GM23338 (cell line): ENCODE results near the gene CMSS1. TPM values are rescaled to one million over a fixed set of nuclear protein-coding genes. Genes with fewer than 3 reads are reported as not detected.

Experiments
- ATAC-seq: fragments of 200-7000 bp; cut with Tn5 transposase; 3 replicates; pipeline ENCODE4 v1.9.1; 2020
- DNase-seq: peaks from one replicate; pipeline ENCODE4 v3.0.0-alpha.2; 2015; ENCODE audit warnings: low spot score
- H2AFZ ChIP-seq: fragments of 200-600 bp; sonication (generic); 2 replicates; pipeline ENCODE4 v1.8.0; 2016; ENCODE audit warnings: antibody characterized with exemption, mild to moderate bottlenecking, moderate library complexity
- H3F3A ChIP-seq: fragments of 200-600 bp; sonication (generic); replicated peaks from 2 replicates; pipeline ENCODE4 v1.8.0; 2017; ENCODE audit warnings: antibody characterized with exemption, mixed run types, low read depth
- H3K27ac ChIP-seq: fragments of 200-600 bp; sonication (generic); 2 replicates; pipeline ENCODE4 v1.6.1; 2016; ENCODE audit warnings: low read depth
- H3K27me3 ChIP-seq: fragments of 200-600 bp; sonication (generic); 2 replicates; pipeline ENCODE4 v1.8.0; 2016; ENCODE audit warnings: mild to moderate bottlenecking, mixed run types, moderate library complexity; ENCODE audit not compliant: insufficient read depth
- H3K36me3 ChIP-seq: fragments of 200-600 bp; sonication (generic); 2 replicates; pipeline ENCODE4 v1.8.0; 2016; ENCODE audit warnings: mild to moderate bottlenecking; ENCODE audit not compliant: insufficient read depth
- H3K4me1 ChIP-seq: fragments of 200-600 bp; sonication (generic); 2 replicates; pipeline ENCODE4 v1.8.0; 2016; ENCODE audit warnings: mild to moderate bottlenecking, moderate library complexity; ENCODE audit not compliant: insufficient read depth
- H3K4me2 ChIP-seq: fragments of 200-600 bp; sonication (generic); 2 replicates; pipeline ENCODE4 v1.7.1; 2017; ENCODE audit warnings: mixed run types
- H3K4me3 ChIP-seq: fragments of 200-600 bp; sonication (generic); 2 replicates; pipeline ENCODE4 v1.6.1; 2016; ENCODE audit warnings: mixed run types
- H3K79me2 ChIP-seq: fragments of 200-600 bp; sonication (generic); replicated peaks from 2 replicates; pipeline ENCODE4 v1.8.0; 2017; ENCODE audit warnings: mild to moderate bottlenecking; ENCODE audit not compliant: insufficient read depth
- H3K9me2 ChIP-seq: fragments of 200-600 bp; sonication (generic); 2 replicates; pipeline ENCODE4 v1.8.0; 2017; ENCODE audit not compliant: insufficient read depth
- H4K20me1 ChIP-seq: fragments of 200-600 bp; sonication (generic); replicated peaks from 2 replicates; pipeline ENCODE4 v1.8.0; 2017; ENCODE audit warnings: mild to moderate bottlenecking; ENCODE audit not compliant: insufficient read depth
- H3K27ac Mint-ChIP-seq: 2 replicates; pipeline ENCODE4 v1.8.0; 2020; ENCODE audit warnings: inconsistent platforms, mild to moderate bottlenecking, moderate library complexity, mixed read lengths
- H3K27me3 Mint-ChIP-seq: 3 replicates; pipeline ENCODE4 v1.8.0; 2022; ENCODE audit warnings: low read depth, mild to moderate bottlenecking, moderate library complexity, mixed read lengths, inconsistent platforms; ENCODE audit not compliant: insufficient read depth, poor library complexity
- H3K36me3 Mint-ChIP-seq: 3 replicates; pipeline ENCODE4 v1.8.0; 2021; ENCODE audit warnings: low read depth, mild to moderate bottlenecking, inconsistent platforms, moderate library complexity, mixed read lengths
- H3K4me1 Mint-ChIP-seq: 3 replicates; pipeline ENCODE4 v1.8.0; 2020; ENCODE audit warnings: mild to moderate bottlenecking, inconsistent platforms, mixed read lengths
- H3K4me3 Mint-ChIP-seq: 3 replicates; pipeline ENCODE4 v1.8.0; 2021; ENCODE audit warnings: moderate library complexity, mild to moderate bottlenecking, inconsistent platforms, mixed read lengths
- H3K9me3 Mint-ChIP-seq: 3 replicates; pipeline ENCODE4 v1.8.0; 2020; ENCODE audit warnings: moderate library complexity, mild to moderate bottlenecking, inconsistent platforms, mixed read lengths
- CREB1 ChIP-seq: fragments of 250-450 bp; sonication (Bioruptor Pico); IDR thresholded peaks from 2 replicates; pipeline ENCODE4 v1.5.0; 2020; ENCODE audit warnings: low read depth, mild to moderate bottlenecking, moderate library complexity
- CTCF ChIP-seq, 2 experiments: fragments of 200-600 bp in 1 of 2; sonication (generic) in 1 of 2; conservative IDR thresholded peaks; 2 replicates each; pipeline versions ENCODE4 v1.5.1 to v1.6.1; 2016 to 2017; ENCODE audit warnings: antibody characterized with exemption in 2 of 2, low read depth in 2 of 2, mild to moderate bottlenecking in 2 of 2, moderate library complexity in 1 of 2
- ETS1 ChIP-seq: IDR thresholded peaks from 2 replicates; pipeline ENCODE4 v1.6.1; 2016; ENCODE audit warnings: antibody characterized with exemption
- EZH2 ChIP-seq: fragments of 200-600 bp; sonication (generic); IDR thresholded peaks from one replicate; pipeline ENCODE4 v1.8.0; 2017; ENCODE audit warnings: antibody characterized with exemption, mild to moderate bottlenecking, low read depth; ENCODE audit not compliant: unreplicated experiment
- EZH2phosphoT487 ChIP-seq: fragments of 200-600 bp; sonication (generic); IDR thresholded peaks from one replicate; pipeline ENCODE4 v1.8.1; 2018; ENCODE audit warnings: antibody characterized with exemption; ENCODE audit not compliant: unreplicated experiment
- JUNB ChIP-seq: IDR thresholded peaks from one replicate; pipeline ENCODE4 v1.6.1; 2016; ENCODE audit warnings: antibody characterized with exemption; ENCODE audit not compliant: unreplicated experiment
- NANOG ChIP-seq: IDR thresholded peaks from 2 replicates; pipeline ENCODE4 v1.6.1; 2016; ENCODE audit warnings: antibody characterized with exemption, borderline replicate concordance
- POLR2AphosphoS5 ChIP-seq: IDR thresholded peaks from 2 replicates; pipeline ENCODE4 v1.6.1; 2016; ENCODE audit warnings: antibody characterized with exemption, low read depth
- REST ChIP-seq: IDR thresholded peaks from one replicate; pipeline ENCODE4 v1.6.1; 2018; ENCODE audit warnings: antibody characterized with exemption; ENCODE audit not compliant: unreplicated experiment
- STAT1 ChIP-seq: IDR thresholded peaks from one replicate; pipeline ENCODE4 v1.6.1; 2016; ENCODE audit warnings: antibody characterized with exemption; ENCODE audit not compliant: unreplicated experiment
- ZNF114 ChIP-seq: fragments of 250-450 bp; sonication (Bioruptor Pico); IDR thresholded peaks from 2 replicates; pipeline ENCODE4 v1.5.0; 2020; ENCODE audit warnings: mild to moderate bottlenecking, moderate library complexity
- ZNF331 ChIP-seq: fragments of 250-450 bp; sonication (Bioruptor Pico); IDR thresholded peaks from 2 replicates; pipeline ENCODE4 v1.5.0; 2020; ENCODE audit warnings: low read depth, mild to moderate bottlenecking, moderate library complexity
- polyA plus RNA-seq: library from polyadenylated mRNA; unstranded; fragments of >200 nt; fragmentation: Nextera tagmentation; extraction: Ambion mirVana; gene quantifications from 2 replicates; pipeline ENCODE4 v1.2.1, GENCODE V29; 2016
- total RNA-seq: library from RNA; depleted of rRNA; stranded (reverse); fragments of >200 nt; shearing (Covaris generic); gene quantifications from 2 replicates; pipeline ENCODE4 v1.2.3, GENCODE V29; 2014

The CMSS1 gene
- total and polyA plus RNA-seq, 2 experiments from 2014 or later = 39.4 to 187 TPM

- no peak for TF ChIP-seq ZNF331 (CRISPR knock-in tag)
- no peak for TF ChIP-seq STAT1
- no peak for TF ChIP-seq REST
- no peak for TF ChIP-seq CREB1
- no peak for TF ChIP-seq POLR2AphosphoS5
These were observed 48.7 kb upstream of the CMSS1 start (continued) for GRCh38 chr3:99768808-99769501.

GRCh38 chr3:99772171-99772570 is 45.5 kb upstream of the CMSS1 start:
- no peak for DNase-seq
- peaks cover 6% of the 10 kb centered on the region; the same call in 1 of the 2 replicates for H3K4me1 ChIP-seq
- Mint-ChIP-seq H3K27ac (no peak overlapping the region), H3K4me3 (no peak overlapping the region), H3K27me3 (no peaks in the 10 kb centered on the region), H3K9me3 (no peaks in the 10 kb centered on the region), H3K36me3 (no peaks in the 10 kb centered on the region), H3K4me1 (peaks cover 9% of the 10 kb centered on the region)
- no peak overlapping the region for H2AFZ ChIP-seq
- H4K20me1 ChIP-seq = no peaks in the 10 kb centered on the region
- H3K27me3 ChIP-seq = no peaks in the 10 kb centered on the region
- no peak overlapping the region for H3K4me2 ChIP-seq
- peaks cover 25% of the 10 kb centered on the region for H3K9me2 ChIP-seq
- no peaks in the 10 kb centered on the region for H3F3A ChIP-seq
- ATAC-seq = no peak
- H3K4me3 ChIP-seq = no peak overlapping the region
- no peak overlapping the region for H3K27ac ChIP-seq
- H3K79me2 ChIP-seq = no peaks in the 10 kb centered on the region
- H3K36me3 ChIP-seq = no peaks in the 10 kb centered on the region
- TF ChIP-seq EZH2phosphoT487 = no peak
- no peak for TF ChIP-seq ZNF114 (CRISPR knock-in tag)
- TF ChIP-seq STAT1 = no peak
- TF ChIP-seq CREB1 = no peak
- TF ChIP-seq EZH2 = no peak
- no peak for TF ChIP-seq ZNF331 (CRISPR knock-in tag)
- no peak for TF ChIP-seq POLR2AphosphoS5
- no peak for TF ChIP-seq JUNB
- TF ChIP-seq NANOG = no peak
- no peak for TF ChIP-seq ETS1
- no peak for TF ChIP-seq REST
- no peak for TF ChIP-seq CTCF (conservative IDR thresholded peaks at IDR 0.05; ENCODE audit: low read depth in 2 of 2)
